Liver (tissue), 9 donors: Measurements from ENCODE around the gene KLF13. TPM values are rescaled to one million over a fixed set of nuclear protein-coding genes. Genes with fewer than 3 reads are reported as not detected.

ENCODE experiments used
- DNase-seq: peaks from one replicate; pipeline ENCODE4 v3.0.0-alpha.2; 2017; ENCODE audit warnings: low spot score
- H3K27ac ChIP-seq, 2 donors: one replicate each; pipeline ENCODE4 v1.7.0; 2013; ENCODE audit warnings: inconsistent platforms in 2 of 2, low read length in 2 of 2, control low read depth in 1 of 2, low read depth in 1 of 2, mild to moderate bottlenecking in 1 of 2
- H3K27me3 ChIP-seq, 4 donors: one replicate each; pipeline versions ENCODE4 v1.6.1 to v1.7.0; 2013; ENCODE audit warnings: low read length in 3 of 4, inconsistent platforms in 1 of 4, mild to moderate bottlenecking in 1 of 4, moderate library complexity in 1 of 4; ENCODE audit not compliant: control insufficient read depth in 4 of 4, insufficient read depth in 4 of 4
- H3K36me3 ChIP-seq, 4 donors: one replicate each; pipeline versions ENCODE4 v1.6.1 to v1.7.0; 2013; ENCODE audit warnings: low read length in 3 of 4, mild to moderate bottlenecking in 3 of 4, low read depth in 1 of 4, moderate library complexity in 1 of 4; ENCODE audit not compliant: control insufficient read depth in 4 of 4, insufficient read depth in 3 of 4
- H3K4me1 ChIP-seq, 4 donors: one replicate each; pipeline versions ENCODE4 v1.6.1 to v1.7.0; 2013; ENCODE audit warnings: low read length in 3 of 4, mild to moderate bottlenecking in 3 of 4, moderate library complexity in 1 of 4; ENCODE audit not compliant: control insufficient read depth in 4 of 4, insufficient read depth in 4 of 4
- H3K4me3 ChIP-seq, 3 donors: one replicate each; pipeline versions ENCODE4 v1.6.1 to v1.7.0; 2013; ENCODE audit warnings: low read length in 3 of 3, control low read depth in 1 of 3, low read depth in 1 of 3, mild to moderate bottlenecking in 1 of 3
- H3K9ac ChIP-seq, 2 donors: one replicate each; pipeline ENCODE4 v1.7.0; 2013; ENCODE audit warnings: low read length in 2 of 2, mild to moderate bottlenecking in 2 of 2, moderate library complexity in 2 of 2, control low read depth in 1 of 2, low read depth in 1 of 2
- H3K9me3 ChIP-seq, 4 donors: one replicate each; pipeline versions ENCODE4 v1.6.1 to v1.7.0; 2013; ENCODE audit warnings: low read length in 3 of 4; ENCODE audit not compliant: control insufficient read depth in 4 of 4
- EGR1 ChIP-seq, 2 donors: IDR thresholded peaks; 2 replicates each; pipeline ENCODE4 v1.6.1; 2016 to 2018; ENCODE audit warnings: antibody characterized with exemption in 2 of 2, low read depth in 2 of 2
- FOXA1 ChIP-seq: IDR thresholded peaks from 2 replicates; pipeline ENCODE4 v1.6.1; 2016; ENCODE audit warnings: antibody characterized with exemption
- FOXA2 ChIP-seq: IDR thresholded peaks from 2 replicates; pipeline ENCODE4 v1.6.1; 2016; ENCODE audit warnings: antibody characterized with exemption
- GABPA ChIP-seq, 2 donors: IDR thresholded peaks in 1 of 2; conservative IDR thresholded peaks in 1 of 2; 2 replicates each; pipeline ENCODE4 v1.6.1; 2016; ENCODE audit warnings: antibody characterized with exemption in 2 of 2, mild to moderate bottlenecking in 1 of 2, moderate library complexity in 1 of 2
- HNF4A ChIP-seq, 2 donors: conservative IDR thresholded peaks; 2 replicates each; pipeline ENCODE4 v1.6.1; 2016; ENCODE audit warnings: antibody characterized with exemption in 2 of 2, mild to moderate bottlenecking in 2 of 2
- HNF4G ChIP-seq: IDR thresholded peaks from 2 replicates; pipeline ENCODE4 v1.6.1; 2016; ENCODE audit warnings: antibody characterized with exemption
- JUND ChIP-seq, 2 donors: IDR thresholded peaks; 2 replicates each; pipeline ENCODE4 v1.6.1; 2016; ENCODE audit warnings: antibody characterized with exemption in 2 of 2
- NR2F2 ChIP-seq: IDR thresholded peaks from 2 replicates; pipeline ENCODE4 v1.6.1; 2016; ENCODE audit warnings: antibody characterized with exemption
- RAD21 ChIP-seq, 2 donors: IDR thresholded peaks; 2 replicates each; pipeline ENCODE4 v1.6.1; 2016; ENCODE audit warnings: antibody characterized with exemption in 2 of 2, mild to moderate bottlenecking in 2 of 2
- RXRA ChIP-seq, 2 donors: IDR thresholded peaks; 2 replicates each; pipeline ENCODE4 v1.6.1; 2017 to 2018; ENCODE audit warnings: antibody characterized with exemption in 2 of 2, mild to moderate bottlenecking in 1 of 2
- SP1 ChIP-seq: IDR thresholded peaks from 2 replicates; pipeline ENCODE4 v1.6.1; 2018; ENCODE audit warnings: antibody characterized with exemption, mild to moderate bottlenecking
- WGBS: extraction: QIAGEN DNeasy Blood & Tissue Kit; methylation state at CpG from one replicate; pipeline ENCODE4 v1.1.7; 2013; 5-methylcytosine and 5-hydroxymethylcytosine counted together
- polyA plus RNA-seq, 2 donors: library from polyadenylated mRNA; stranded (reverse) in 1 of 2; unstranded in 1 of 2; fragments of 200-250 nt in 1 of 2; fragments of >200 nt in 1 of 2; fragmentation: Nextera tagmentation in 1 of 2; extraction: Ambion mirVana in 1 of 2; gene quantifications; one replicate each; pipeline versions ENCODE4 v1.2.1 to v1.2.3, GENCODE V29; 2013 to 2015
- total RNA-seq, 2 donors: library from RNA; depleted of rRNA; stranded (reverse); fragments of >200 nt; gene quantifications; one replicate each; pipeline ENCODE4 v1.2.3, GENCODE V29; 2014
- TF ChIP-seq, protein P1 (sequence below): fragments of 150-350 bp; IDR thresholded peaks from 2 replicates; pipeline ENCODE4 v1.5.1; 2017; ENCODE audit warnings: improper control_type of control experiment, low read depth, low read length; ENCODE audit not compliant: missing input control
- TF ChIP-seq, protein P2 (sequence below): IDR thresholded peaks from 2 replicates; pipeline ENCODE4 v1.6.1; 2016; ENCODE audit warnings: antibody characterized with exemption
- TF ChIP-seq, protein P3 (sequence below): IDR thresholded peaks from 2 replicates; pipeline ENCODE4 v1.6.1; 2016; ENCODE audit warnings: antibody characterized with exemption
- TF ChIP-seq, protein P4 (sequence below): IDR thresholded peaks from 2 replicates; pipeline ENCODE4 v1.6.1; 2016; ENCODE audit warnings: antibody characterized with exemption, mild to moderate bottlenecking
- TF ChIP-seq, protein P5 (sequence below): IDR thresholded peaks from 2 replicates; pipeline ENCODE4 v1.6.1; 2016; ENCODE audit warnings: antibody characterized with exemption
- donor health status: healthy.
- donor health status: healthy.
- donor health status: healthy.
- donor health status: healthy.
- donor health status: healthy.

Gene KLF13
- total and polyA plus RNA-seq, 4 donors, result 17.4 to 77.1 (median 57.5) TPM

DNA sequence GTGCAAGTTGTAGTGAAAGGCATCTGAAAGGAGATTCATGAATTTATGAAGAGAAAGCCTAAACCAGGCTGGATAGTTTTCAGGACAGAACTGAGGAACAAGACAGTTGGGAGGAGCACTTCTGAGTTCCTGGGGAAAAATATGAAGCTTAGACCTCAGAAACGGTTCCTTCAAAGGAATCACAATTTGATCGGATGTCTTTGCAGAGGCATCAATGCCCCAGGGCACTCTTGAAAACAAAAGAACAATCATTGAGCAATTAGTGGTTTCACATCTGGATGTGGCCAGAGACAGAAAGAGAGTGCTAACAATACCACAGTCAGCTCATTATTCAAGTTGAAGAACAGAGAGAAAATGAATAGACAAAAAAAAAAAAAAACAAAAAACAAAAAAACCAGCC is 86.2 kb downstream of the KLF13 start:
- Histone ChIP-seq H3K36me3 (no peaks in the 10 kb centered on the region), H3K4me3 (no peak overlapping the region), H3K27ac (no peak overlapping the region), H3K9me3 (no peaks in the 10 kb centered on the region), H3K27me3 (no peaks in the 10 kb centered on the region), H3K9ac (no peak overlapping the region), H3K4me1 (no peaks in the 10 kb centered on the region)
- 87% methylated on average over 2 of the region's 2 CpGs for WGBS
- DNase-seq, result no peak
- TF ChIP-seq SP1 (no peak), FOXA2 (no peak), HNF4A (conservative IDR thresholded peaks at IDR 0.05) (no peak), HNF4G (no peak), JUND (IDR thresholded peaks at IDR 0.05) (no peak)
- TF ChIP-seq, protein P1, sequence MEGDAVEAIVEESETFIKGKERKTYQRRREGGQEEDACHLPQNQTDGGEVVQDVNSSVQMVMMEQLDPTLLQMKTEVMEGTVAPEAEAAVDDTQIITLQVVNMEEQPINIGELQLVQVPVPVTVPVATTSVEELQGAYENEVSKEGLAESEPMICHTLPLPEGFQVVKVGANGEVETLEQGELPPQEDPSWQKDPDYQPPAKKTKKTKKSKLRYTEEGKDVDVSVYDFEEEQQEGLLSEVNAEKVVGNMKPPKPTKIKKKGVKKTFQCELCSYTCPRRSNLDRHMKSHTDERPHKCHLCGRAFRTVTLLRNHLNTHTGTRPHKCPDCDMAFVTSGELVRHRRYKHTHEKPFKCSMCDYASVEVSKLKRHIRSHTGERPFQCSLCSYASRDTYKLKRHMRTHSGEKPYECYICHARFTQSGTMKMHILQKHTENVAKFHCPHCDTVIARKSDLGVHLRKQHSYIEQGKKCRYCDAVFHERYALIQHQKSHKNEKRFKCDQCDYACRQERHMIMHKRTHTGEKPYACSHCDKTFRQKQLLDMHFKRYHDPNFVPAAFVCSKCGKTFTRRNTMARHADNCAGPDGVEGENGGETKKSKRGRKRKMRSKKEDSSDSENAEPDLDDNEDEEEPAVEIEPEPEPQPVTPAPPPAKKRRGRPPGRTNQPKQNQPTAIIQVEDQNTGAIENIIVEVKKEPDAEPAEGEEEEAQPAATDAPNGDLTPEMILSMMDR, result no peak
- TF ChIP-seq, protein P2, sequence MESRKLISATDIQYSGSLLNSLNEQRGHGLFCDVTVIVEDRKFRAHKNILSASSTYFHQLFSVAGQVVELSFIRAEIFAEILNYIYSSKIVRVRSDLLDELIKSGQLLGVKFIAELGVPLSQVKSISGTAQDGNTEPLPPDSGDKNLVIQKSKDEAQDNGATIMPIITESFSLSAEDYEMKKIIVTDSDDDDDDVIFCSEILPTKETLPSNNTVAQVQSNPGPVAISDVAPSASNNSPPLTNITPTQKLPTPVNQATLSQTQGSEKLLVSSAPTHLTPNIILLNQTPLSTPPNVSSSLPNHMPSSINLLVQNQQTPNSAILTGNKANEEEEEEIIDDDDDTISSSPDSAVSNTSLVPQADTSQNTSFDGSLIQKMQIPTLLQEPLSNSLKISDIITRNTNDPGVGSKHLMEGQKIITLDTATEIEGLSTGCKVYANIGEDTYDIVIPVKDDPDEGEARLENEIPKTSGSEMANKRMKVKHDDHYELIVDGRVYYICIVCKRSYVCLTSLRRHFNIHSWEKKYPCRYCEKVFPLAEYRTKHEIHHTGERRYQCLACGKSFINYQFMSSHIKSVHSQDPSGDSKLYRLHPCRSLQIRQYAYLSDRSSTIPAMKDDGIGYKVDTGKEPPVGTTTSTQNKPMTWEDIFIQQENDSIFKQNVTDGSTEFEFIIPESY, result no peak

DNA sequence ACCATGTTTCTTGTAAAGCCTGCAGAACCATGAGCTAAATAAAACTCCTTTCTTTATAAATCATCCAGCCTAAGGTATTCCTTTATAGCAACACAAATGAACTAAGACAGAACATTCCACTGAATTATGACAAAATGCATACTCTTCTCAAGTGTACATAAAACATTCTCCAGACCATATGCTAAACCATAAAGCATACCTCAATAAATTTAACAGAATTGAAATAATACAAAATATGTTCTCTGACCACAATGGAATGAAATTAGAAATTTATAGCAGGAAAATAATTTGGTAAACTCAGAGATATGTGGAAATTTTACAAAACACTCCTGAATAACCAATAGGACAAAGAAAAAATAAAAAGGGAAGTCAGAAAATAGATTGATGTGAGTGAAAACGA is 88.6 kb downstream of the KLF13 start:
- DNase-seq, result no peak
- Histone ChIP-seq H3K27ac (no peak overlapping the region), H3K36me3 (no peaks in the 10 kb centered on the region), H3K4me3 (no peak overlapping the region), H3K4me1 (no peaks in the 10 kb centered on the region), H3K27me3 (no peaks in the 10 kb centered on the region), H3K9me3 (peaks cover 0 to 3% (median 1%) of the 10 kb centered on the region in 4 donors), H3K9ac (no peak overlapping the region)
- WGBS, result 93% methylated on average over 1 of the region's 1 CpG
- TF ChIP-seq GABPA (IDR thresholded peaks at IDR 0.05 in 1 of 2, conservative IDR thresholded peaks at IDR 0.05 in 1 of 2) (no peak), HNF4G (no peak), EGR1 (IDR thresholded peaks at IDR 0.05; ENCODE audit: low read depth in 2 of 2) (no peak), HNF4A (conservative IDR thresholded peaks at IDR 0.05) (no peak), FOXA1 (no peak), RXRA (IDR thresholded peaks at IDR 0.05) (no peak), FOXA2 (no peak), NR2F2 (no peak), RAD21 (IDR thresholded peaks at IDR 0.05) (no peak)
- TF ChIP-seq, protein P3, sequence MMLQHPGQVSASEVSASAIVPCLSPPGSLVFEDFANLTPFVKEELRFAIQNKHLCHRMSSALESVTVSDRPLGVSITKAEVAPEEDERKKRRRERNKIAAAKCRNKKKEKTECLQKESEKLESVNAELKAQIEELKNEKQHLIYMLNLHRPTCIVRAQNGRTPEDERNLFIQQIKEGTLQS, result no peak
- TF ChIP-seq, protein P2, result no peak
- TF ChIP-seq, protein P4, sequence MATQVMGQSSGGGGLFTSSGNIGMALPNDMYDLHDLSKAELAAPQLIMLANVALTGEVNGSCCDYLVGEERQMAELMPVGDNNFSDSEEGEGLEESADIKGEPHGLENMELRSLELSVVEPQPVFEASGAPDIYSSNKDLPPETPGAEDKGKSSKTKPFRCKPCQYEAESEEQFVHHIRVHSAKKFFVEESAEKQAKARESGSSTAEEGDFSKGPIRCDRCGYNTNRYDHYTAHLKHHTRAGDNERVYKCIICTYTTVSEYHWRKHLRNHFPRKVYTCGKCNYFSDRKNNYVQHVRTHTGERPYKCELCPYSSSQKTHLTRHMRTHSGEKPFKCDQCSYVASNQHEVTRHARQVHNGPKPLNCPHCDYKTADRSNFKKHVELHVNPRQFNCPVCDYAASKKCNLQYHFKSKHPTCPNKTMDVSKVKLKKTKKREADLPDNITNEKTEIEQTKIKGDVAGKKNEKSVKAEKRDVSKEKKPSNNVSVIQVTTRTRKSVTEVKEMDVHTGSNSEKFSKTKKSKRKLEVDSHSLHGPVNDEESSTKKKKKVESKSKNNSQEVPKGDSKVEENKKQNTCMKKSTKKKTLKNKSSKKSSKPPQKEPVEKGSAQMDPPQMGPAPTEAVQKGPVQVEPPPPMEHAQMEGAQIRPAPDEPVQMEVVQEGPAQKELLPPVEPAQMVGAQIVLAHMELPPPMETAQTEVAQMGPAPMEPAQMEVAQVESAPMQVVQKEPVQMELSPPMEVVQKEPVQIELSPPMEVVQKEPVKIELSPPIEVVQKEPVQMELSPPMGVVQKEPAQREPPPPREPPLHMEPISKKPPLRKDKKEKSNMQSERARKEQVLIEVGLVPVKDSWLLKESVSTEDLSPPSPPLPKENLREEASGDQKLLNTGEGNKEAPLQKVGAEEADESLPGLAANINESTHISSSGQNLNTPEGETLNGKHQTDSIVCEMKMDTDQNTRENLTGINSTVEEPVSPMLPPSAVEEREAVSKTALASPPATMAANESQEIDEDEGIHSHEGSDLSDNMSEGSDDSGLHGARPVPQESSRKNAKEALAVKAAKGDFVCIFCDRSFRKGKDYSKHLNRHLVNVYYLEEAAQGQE, result no peak
- TF ChIP-seq, protein P5, sequence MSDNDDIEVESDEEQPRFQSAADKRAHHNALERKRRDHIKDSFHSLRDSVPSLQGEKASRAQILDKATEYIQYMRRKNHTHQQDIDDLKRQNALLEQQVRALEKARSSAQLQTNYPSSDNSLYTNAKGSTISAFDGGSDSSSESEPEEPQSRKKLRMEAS, result no peak
